Measurements from ENCODE around the gene F7.

- TF ChIP-seq JUNB (CRISPR knock-in tag; conservative IDR thresholded peaks at IDR 0.05) (no peak), TAF7 (tag; IDR thresholded peaks at IDR 0.05) (no peak), POLR2A (conservative IDR thresholded peaks at IDR 0.05) (no peak), HDAC6 (IDR thresholded peaks at IDR 0.05; ENCODE audit: low read depth, low read length) (no peak), CTCF (IDR thresholded peaks at IDR 0.05 in 2 of 3, conservative IDR thresholded peaks at IDR 0.05 in 1 of 3; ENCODE audit: insufficient read depth in 2 of 3, low read depth in 1 of 3, low read length in 3 of 3) (no peak), EZH2 (IDR thresholded peaks at IDR 0.05; ENCODE audit: borderline replicate concordance, low read depth, low read length) (no peak), SP2 (IDR thresholded peaks at IDR 0.05; ENCODE audit: extremely low read depth, low read depth, low read length, poor library complexity, severe bottlenecking) (no peak), KLF6 (CRISPR knock-in tag; IDR thresholded peaks at IDR 0.05; ENCODE audit: borderline replicate concordance) (no peak), NR2C2 (CRISPR knock-in tag; IDR thresholded peaks at IDR 0.05) (no peak), NR2C2 (tag; IDR thresholded peaks at IDR 0.05) (no peak)
These were observed 23.9 kb downstream of the F7 start for GRCh38 chr13:113129480-113129879.
